ENCODE data around the gene MTNR1B.

The MTNR1B gene

GRCh38 chr11:92978271-92979111 is 9.0 kb downstream of the MTNR1B start:
- no peak for DNase-seq

DNA sequence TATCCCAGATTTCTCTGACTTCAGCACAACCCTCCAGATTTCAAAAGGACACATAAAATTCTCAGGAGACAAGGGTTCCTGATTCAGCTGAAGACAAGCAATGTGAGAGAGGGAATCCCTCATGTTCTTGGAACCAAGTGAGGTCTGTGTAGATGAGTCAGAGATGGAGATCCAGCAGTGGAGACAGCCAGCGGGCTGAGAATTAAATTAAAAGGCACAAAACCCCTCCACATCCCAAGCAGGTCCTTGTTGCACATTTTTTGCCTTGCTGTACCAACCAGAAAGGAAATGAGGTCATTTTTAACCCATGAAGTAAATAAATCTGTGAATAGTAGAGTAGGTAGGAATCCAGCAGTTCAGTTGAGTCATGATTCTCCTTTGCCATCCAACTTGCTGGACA is 9.7 kb downstream of the MTNR1B start:
- DNase-seq, result no peak

DNA sequence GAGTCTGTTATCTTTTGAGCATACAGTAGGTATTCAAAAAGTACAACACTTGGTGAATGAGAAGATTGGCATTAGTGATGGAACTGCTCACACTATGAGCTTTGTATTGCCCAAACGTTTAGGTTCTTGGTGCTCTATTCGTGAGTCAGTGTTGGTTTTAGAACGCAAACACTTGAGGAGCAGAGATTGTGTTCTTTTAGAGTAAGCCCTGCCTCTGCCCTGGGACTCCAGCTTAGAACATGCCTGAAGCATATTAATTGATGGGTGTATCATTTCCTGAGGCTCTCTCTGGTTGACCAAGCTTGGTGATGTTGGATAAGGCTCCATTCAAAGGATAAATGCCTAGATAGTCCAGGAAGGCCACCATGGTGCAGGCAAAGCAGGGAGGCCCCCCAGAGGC is 10.9 kb downstream of the MTNR1B start:
- DNase-seq, result no peak

DNA sequence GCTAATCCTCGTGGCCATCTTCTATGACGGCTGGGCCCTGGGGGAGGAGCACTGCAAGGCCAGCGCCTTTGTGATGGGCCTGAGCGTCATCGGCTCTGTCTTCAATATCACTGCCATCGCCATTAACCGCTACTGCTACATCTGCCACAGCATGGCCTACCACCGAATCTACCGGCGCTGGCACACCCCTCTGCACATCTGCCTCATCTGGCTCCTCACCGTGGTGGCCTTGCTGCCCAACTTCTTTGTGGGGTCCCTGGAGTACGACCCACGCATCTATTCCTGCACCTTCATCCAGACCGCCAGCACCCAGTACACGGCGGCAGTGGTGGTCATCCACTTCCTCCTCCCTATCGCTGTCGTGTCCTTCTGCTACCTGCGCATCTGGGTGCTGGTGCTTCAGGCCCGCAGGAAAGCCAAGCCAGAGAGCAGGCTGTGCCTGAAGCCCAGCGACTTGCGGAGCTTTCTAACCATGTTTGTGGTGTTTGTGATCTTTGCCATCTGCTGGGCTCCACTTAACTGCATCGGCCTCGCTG is 12.1 kb downstream of the MTNR1B start:
- DNase-seq, result no peak

DNA sequence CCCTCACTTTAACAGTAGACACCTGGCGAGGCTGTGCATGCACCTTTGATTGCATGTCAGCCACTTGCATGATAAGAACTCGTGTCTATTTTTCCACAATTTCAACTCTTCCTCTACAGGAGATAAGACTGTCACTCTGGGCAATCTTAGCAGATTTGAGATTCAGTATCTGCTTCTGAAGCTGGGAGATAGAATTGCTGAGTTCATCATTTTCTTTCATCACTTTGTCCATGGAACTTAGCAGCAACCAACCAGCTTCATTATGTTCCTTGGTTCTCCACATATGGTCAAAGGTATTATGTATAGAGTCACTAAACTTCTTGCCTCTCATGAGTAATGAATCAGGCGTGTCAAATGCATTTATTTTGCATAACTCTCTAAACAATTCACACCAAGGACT is 17.1 kb downstream of the MTNR1B start:
- DNase-seq, result no peak

GRCh38 chr11:92993004-92993403 is 23.6 kb downstream of the MTNR1B start:
- no peak for DNase-seq

GRCh38 chr11:93000511-93001476 is 31.3 kb downstream of the MTNR1B start:
- DNase-seq, result no peak

GRCh38 chr11:93001806-93002205 is 32.4 kb downstream of the MTNR1B start:
- no peak for DNase-seq

DNA sequence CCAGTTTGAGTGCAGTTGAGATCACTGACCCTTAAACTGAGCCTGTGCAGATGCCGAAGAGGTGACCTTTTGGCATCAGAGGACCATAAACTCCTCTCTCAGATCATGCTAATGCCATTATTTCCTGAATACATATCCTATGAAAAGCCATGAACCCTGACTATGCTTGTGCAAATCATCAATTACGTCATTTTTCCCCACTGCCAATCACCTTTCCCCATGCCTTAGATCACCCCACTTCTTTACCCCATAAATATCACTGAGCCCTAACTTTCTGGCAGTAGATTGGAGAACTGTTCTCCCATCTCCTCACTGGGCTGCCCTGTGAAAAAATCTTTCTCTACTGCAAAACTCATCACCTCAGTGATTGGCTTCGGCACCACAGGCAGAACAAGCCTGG is 32.9 kb downstream of the MTNR1B start:
- DNase-seq, result no peak

GRCh38 chr11:93005239-93005638 is 35.8 kb downstream of the MTNR1B start:
- no peak for DNase-seq

DNA sequence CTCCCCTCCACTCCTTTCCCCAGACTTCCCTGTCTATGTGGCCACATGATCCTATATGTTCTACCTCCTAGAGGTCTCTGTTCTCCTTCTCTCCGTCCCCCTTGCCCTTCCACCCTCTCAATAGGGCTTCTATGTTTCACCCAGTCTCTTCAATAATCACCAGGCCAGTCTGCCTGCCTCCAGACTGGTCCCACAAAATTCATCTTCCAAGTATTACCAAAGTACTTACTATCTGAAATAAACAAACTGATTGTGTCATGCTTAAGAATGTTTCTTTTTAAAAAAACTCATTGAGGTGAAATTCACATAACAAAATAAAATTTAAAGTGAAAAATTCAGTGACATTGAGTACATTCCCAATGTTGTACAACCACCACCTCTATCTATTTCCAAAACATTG is 44.2 kb downstream of the MTNR1B start:
- no peak for DNase-seq

- DNase-seq, result no peak
These were observed 47.1 kb downstream of the MTNR1B start for GRCh38 chr11:93016595-93016994.

GRCh38 chr11:93017821-93018690 is 48.6 kb downstream of the MTNR1B start:
- DNase-seq, result no peak

- DNase-seq, result no peak
These were observed 51.0 kb downstream of the MTNR1B start for GRCh38 chr11:93020248-93021046.

DNA sequence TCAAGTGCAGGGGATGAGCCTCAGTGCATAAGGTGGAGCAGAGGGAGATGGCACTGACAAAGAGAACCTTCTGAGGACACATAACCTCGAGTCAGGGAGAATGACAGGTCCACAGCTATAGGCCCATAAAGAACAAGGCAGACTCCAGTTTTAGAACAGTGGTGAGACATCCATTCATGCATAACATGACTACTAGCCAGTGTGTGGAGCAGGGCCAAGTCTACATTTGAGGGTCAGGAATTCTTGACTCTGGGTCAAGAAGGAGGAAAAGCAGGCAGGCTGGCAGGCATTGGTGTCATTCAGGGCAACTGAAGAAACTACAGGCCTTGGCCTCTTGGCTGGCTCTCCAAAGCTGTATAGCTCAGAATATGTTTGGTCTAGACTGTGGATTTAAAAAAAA is 54.9 kb downstream of the MTNR1B start:
- DNase-seq, result no peak

DNA sequence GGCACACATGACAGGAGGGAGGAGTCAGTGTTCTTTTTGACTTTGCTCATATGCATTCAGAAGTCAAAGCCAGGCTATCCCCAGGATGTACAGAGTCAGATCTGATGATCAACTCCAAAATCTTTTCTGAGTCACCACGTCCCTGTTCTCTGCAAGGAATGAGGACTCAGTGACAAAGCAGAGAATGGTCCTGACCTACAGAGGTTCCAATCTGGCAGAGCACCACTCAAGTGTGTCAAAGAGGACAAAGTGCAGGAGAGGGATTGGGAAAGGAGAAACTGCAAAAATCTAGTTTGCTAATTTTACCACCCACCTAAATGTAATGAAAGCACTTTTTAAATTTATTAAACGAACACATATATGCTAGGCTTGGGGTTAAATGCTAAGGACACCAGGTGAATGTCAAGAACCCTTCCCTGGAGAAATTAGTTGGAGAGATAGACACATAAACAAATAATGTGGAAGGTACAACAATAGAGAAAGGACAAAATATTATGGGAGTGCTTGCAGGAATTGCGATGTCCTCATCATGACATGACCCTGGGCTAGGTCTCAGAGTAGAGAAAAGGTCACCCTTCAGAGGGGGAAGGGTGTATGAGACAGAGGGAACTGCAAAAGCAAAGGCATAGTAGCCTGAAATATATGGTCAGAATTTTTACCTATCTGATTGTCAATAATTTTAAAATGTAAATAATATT is 56.3 kb downstream of the MTNR1B start:
- no peak for DNase-seq

DNA sequence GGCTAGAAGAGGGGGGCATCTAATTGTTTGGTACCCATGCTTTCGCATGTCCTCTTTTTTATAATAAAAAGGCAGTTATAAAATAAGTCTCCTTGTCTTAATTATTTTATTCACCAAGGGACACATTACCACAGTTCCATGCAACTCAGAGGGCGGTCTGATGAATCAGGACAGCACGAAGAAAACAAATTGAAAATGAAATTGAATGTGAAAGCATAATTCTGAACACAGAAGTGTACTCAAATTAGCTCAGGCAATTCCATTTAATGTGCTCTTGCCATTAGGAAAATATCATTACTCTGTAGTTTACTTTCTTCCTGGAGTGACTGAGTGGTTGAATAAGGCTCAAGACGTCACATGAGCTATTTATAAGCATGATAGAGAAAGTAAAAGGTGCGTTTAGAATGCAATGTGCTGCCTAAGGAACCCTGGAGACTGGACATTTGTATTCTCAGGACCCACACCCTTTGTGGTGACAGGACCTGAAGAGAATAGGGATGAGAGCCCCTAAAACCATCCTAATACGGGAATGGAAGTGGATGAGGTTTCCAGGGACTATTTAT is 59.6 kb downstream of the MTNR1B start:
- DNase-seq, result no peak

GRCh38 chr11:93031386-93031785 is 61.9 kb downstream of the MTNR1B start:
- DNase-seq, result no peak

All from stimulated activated naive CD4-positive, alpha-beta T cell (primary cell).